ENCODE results near the gene INSYN2B. TPM values are rescaled to one million over a fixed set of nuclear protein-coding genes. Genes with fewer than 3 reads are reported as not detected.
"Not testable (repeated sequence)": the region's sequence is repeated elsewhere in the genome, so short reads cannot be mapped to it uniquely, and the experiment has no call there.

INSYN2B gene
- total RNA-seq, 1 donor from 2014 or later = 0.26 TPM

DNA sequence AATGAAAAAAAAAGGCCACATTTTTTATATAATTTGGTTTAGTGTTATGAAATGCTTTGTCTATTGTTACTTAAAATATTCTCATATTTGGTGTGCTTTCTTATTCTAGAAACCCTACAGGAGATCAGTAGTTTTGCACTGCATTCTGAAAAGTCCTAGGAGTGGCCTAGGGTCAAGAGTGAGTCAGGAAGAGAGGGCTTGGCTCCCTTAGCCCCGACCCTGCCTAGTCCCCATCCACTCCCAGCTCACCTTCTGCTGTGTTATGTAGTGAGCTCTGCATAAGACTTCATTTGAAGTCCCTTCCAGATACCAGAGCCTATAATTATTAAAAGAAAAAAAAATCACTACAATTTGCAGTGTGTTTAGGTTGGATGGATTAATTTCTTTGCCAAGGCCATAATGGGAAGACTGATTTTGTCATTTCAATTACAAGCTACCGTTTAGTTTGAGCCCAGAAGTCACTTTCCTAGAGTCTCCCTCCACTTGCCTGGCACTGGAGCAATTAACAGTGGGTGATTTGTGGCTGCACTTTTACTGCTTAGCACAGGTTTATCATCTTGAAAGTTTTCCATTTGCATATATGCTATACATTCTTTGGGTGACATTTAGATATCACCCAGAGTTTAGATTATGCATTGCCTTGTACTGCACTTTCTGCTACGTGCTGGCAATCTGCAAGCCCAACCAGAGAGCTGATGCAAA is 143.3 kb downstream of the INSYN2B start:
- peaks cover 5% of the 10 kb centered on the region for H3K4me1 ChIP-seq
- no peak overlapping the region for H3K4me3 Mint-ChIP-seq
- DNase-seq (ENCODE audit: low spot score) = no peak
- H3K4me2 ChIP-seq = no peak overlapping the region
- H3K27ac Mint-ChIP-seq = no peak overlapping the region
- H3K9me3 ChIP-seq (ENCODE audit: low read depth) = no peaks in the 10 kb centered on the region
- H3K27me3 ChIP-seq = no peaks in the 10 kb centered on the region
- no peaks in the 10 kb centered on the region for H4K20me1 ChIP-seq (ENCODE audit: low read depth)
- H3K4me3 ChIP-seq = no peak overlapping the region
- no peak overlapping the region for H2AFZ ChIP-seq (replicated peaks)
- no peak overlapping the region for H3K27ac ChIP-seq
- TF ChIP-seq EZH2 (IDR thresholded peaks at IDR 0.05) (no peak), EZH2phosphoT487 (IDR thresholded peaks at IDR 0.05) (no peak)
- TF ChIP-seq, protein P1, sequence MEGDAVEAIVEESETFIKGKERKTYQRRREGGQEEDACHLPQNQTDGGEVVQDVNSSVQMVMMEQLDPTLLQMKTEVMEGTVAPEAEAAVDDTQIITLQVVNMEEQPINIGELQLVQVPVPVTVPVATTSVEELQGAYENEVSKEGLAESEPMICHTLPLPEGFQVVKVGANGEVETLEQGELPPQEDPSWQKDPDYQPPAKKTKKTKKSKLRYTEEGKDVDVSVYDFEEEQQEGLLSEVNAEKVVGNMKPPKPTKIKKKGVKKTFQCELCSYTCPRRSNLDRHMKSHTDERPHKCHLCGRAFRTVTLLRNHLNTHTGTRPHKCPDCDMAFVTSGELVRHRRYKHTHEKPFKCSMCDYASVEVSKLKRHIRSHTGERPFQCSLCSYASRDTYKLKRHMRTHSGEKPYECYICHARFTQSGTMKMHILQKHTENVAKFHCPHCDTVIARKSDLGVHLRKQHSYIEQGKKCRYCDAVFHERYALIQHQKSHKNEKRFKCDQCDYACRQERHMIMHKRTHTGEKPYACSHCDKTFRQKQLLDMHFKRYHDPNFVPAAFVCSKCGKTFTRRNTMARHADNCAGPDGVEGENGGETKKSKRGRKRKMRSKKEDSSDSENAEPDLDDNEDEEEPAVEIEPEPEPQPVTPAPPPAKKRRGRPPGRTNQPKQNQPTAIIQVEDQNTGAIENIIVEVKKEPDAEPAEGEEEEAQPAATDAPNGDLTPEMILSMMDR (IDR thresholded peaks at IDR 0.05) = no peak
- H3K36me3 Mint-ChIP-seq = no peaks in the 10 kb centered on the region
- H3K9me3 Mint-ChIP-seq = no peaks in the 10 kb centered on the region
- H3K4me1 Mint-ChIP-seq = no peaks in the 10 kb centered on the region
- no peak overlapping the region for H3K9ac ChIP-seq
- no peaks in the 10 kb centered on the region for H3F3A ChIP-seq (ENCODE audit: low read depth)
- H3K27me3 Mint-ChIP-seq (ENCODE audit: insufficient read depth, low read depth) = peaks cover 2% of the 10 kb centered on the region
- H3K79me2 ChIP-seq (ENCODE audit: low read depth) = no peaks in the 10 kb centered on the region
- no peaks in the 10 kb centered on the region for H3K36me3 ChIP-seq

DNA sequence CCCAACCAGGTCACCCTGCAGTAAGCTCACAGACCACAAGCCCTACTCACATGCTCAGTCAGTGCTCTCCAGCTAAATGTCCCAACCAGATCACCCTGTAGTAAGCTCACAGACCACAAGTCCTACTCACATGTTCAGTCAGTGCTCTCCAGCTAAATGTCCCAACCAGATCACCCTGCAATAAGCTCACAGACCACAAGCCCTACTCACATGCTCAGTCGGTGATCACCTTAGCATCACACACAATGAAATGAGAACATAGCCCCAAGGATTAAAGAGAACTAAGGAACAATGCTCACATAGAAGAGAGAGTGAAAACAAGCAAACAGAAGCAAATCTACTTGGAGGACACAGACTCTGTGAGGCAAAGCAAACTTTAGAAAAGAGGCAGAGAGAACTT is 145.8 kb downstream of the INSYN2B start:
- not testable (repeated sequence) for H3K79me2 ChIP-seq (ENCODE audit: low read depth); DNase-seq (ENCODE audit: low spot score); H3K9ac ChIP-seq; H3K4me1 ChIP-seq; H4K20me1 ChIP-seq (ENCODE audit: low read depth); H3K27me3 Mint-ChIP-seq (ENCODE audit: insufficient read depth, low read depth); H3K4me1 Mint-ChIP-seq; H3K4me3 ChIP-seq; H3K27ac Mint-ChIP-seq; H3K36me3 Mint-ChIP-seq; H3K4me3 Mint-ChIP-seq; H3K36me3 ChIP-seq; H3K9me3 ChIP-seq (ENCODE audit: low read depth); H3K27ac ChIP-seq; H3K9me3 Mint-ChIP-seq; H3K4me2 ChIP-seq; H3F3A ChIP-seq (ENCODE audit: low read depth); H2AFZ ChIP-seq (replicated peaks); H3K27me3 ChIP-seq

GRCh38 chr5:169833681-169834292 is 146.5 kb downstream of the INSYN2B start:
- not testable (repeated sequence) for H3K27me3 Mint-ChIP-seq (ENCODE audit: insufficient read depth, low read depth); H2AFZ ChIP-seq (replicated peaks); H3K9me3 ChIP-seq (ENCODE audit: low read depth); H3K9ac ChIP-seq; H3K4me3 ChIP-seq; H3K27me3 ChIP-seq; H3K36me3 ChIP-seq; H3K9me3 Mint-ChIP-seq; H3K27ac Mint-ChIP-seq; DNase-seq (ENCODE audit: low spot score); H3K4me1 ChIP-seq; H3K4me1 Mint-ChIP-seq; H3K4me3 Mint-ChIP-seq; H3K27ac ChIP-seq; H3K36me3 Mint-ChIP-seq; H3K79me2 ChIP-seq (ENCODE audit: low read depth); H3F3A ChIP-seq (ENCODE audit: low read depth); H3K4me2 ChIP-seq; H4K20me1 ChIP-seq (ENCODE audit: low read depth)

DNA sequence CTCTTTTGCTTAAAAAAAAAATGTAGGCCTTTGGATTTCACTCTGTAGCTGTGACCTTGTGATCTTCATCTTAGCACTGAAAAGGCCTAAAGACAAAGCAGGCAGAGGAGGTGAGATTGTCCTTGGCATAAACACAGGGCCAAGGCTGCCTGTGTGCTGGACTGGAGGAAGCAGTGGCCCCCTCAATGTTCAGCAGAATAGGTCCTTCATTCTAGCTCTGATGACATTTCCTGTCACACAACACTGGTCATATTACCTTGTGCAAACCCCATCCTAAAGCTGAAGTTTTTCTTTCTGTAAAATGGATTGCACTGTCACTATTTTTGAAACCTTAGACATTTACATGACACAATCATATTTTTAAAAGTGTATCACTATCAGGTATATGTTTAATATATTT is 147.4 kb downstream of the INSYN2B start:
- no peak overlapping the region for H3K27ac Mint-ChIP-seq
- Histone ChIP-seq H3K27ac (no peak overlapping the region), H3K9me3 (ENCODE audit: low read depth) (no peaks in the 10 kb centered on the region), H3K9ac (no peak overlapping the region), H3F3A (ENCODE audit: low read depth) (no peaks in the 10 kb centered on the region), H3K4me1 (peaks cover 5% of the 10 kb centered on the region), H3K36me3 (no peaks in the 10 kb centered on the region), H2AFZ (replicated peaks) (no peak overlapping the region), H3K4me2 (no peak overlapping the region), H3K79me2 (ENCODE audit: low read depth) (no peaks in the 10 kb centered on the region), H4K20me1 (ENCODE audit: low read depth) (no peaks in the 10 kb centered on the region), H3K27me3 (no peaks in the 10 kb centered on the region), H3K4me3 (no peak overlapping the region)
- no peak for DNase-seq (ENCODE audit: low spot score)
- H3K4me1 Mint-ChIP-seq = peaks cover 6% of the 10 kb centered on the region
- TF ChIP-seq, protein P1 (IDR thresholded peaks at IDR 0.05) = no peak
- TF ChIP-seq EZH2 (IDR thresholded peaks at IDR 0.05) (no peak), EZH2phosphoT487 (IDR thresholded peaks at IDR 0.05) (no peak)
- H3K36me3 Mint-ChIP-seq = no peaks in the 10 kb centered on the region
- H3K9me3 Mint-ChIP-seq = no peaks in the 10 kb centered on the region
- H3K4me3 Mint-ChIP-seq = no peak overlapping the region
- H3K27me3 Mint-ChIP-seq (ENCODE audit: insufficient read depth, low read depth) = peaks cover 3% of the 10 kb centered on the region

Data from neural progenitor cell (in vitro differentiated cells).